ENCODE measurements around the gene TCN2. TPM values are rescaled to one million over a fixed set of nuclear protein-coding genes. Genes with fewer than 3 reads are reported as not detected.

Gene TCN2
- total RNA-seq, 1 donor from 2014 or later: 33.9 TPM

DNA sequence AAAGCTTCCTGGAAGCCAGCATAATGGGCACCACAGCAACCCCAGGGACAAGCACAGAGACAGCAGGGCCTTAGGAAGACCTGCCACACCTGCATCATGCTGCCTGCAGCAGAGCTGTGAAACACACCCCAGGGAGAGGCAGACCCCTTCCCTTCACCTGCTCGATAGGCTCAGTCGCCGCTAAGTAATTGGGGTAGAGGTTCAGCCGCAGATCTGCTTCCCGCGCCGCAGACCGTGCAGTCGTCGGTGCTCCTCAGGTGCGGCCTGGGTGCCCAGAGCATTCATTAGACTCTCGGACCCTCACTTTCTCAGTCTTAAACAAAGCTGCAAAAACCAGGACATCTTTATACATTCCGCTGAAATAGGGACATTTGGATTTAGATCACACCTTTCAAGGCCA lies 57.8 kb downstream of the TCN2 start:
- H3K4me2 ChIP-seq: no peak overlapping the region
- Mint-ChIP-seq H3K27ac (no peak overlapping the region), H3K9me3 (no peaks in the 10 kb centered on the region), H3K4me3 (no peak overlapping the region), H3K27me3 (ENCODE audit: insufficient read depth, low read depth) (peaks cover 2% of the 10 kb centered on the region), H3K36me3 (peaks cover 14% of the 10 kb centered on the region), H3K4me1 (peaks cover 13% of the 10 kb centered on the region)
- no peaks in the 10 kb centered on the region for H3K79me2 ChIP-seq (ENCODE audit: low read depth)
- H2AFZ ChIP-seq (replicated peaks): no peak overlapping the region
- no peak overlapping the region for H3K9ac ChIP-seq
- peaks cover 11% of the 10 kb centered on the region for H3K4me1 ChIP-seq
- no peaks in the 10 kb centered on the region for H3K36me3 ChIP-seq
- no peaks in the 10 kb centered on the region for H3K9me3 ChIP-seq (ENCODE audit: low read depth)
- TF ChIP-seq, protein P1, sequence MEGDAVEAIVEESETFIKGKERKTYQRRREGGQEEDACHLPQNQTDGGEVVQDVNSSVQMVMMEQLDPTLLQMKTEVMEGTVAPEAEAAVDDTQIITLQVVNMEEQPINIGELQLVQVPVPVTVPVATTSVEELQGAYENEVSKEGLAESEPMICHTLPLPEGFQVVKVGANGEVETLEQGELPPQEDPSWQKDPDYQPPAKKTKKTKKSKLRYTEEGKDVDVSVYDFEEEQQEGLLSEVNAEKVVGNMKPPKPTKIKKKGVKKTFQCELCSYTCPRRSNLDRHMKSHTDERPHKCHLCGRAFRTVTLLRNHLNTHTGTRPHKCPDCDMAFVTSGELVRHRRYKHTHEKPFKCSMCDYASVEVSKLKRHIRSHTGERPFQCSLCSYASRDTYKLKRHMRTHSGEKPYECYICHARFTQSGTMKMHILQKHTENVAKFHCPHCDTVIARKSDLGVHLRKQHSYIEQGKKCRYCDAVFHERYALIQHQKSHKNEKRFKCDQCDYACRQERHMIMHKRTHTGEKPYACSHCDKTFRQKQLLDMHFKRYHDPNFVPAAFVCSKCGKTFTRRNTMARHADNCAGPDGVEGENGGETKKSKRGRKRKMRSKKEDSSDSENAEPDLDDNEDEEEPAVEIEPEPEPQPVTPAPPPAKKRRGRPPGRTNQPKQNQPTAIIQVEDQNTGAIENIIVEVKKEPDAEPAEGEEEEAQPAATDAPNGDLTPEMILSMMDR (IDR thresholded peaks at IDR 0.05): no peak
- TF ChIP-seq EZH2phosphoT487 (IDR thresholded peaks at IDR 0.05) (no peak), EZH2 (IDR thresholded peaks at IDR 0.05) (no peak)
- no peak overlapping the region for H3K27ac ChIP-seq
- DNase-seq (ENCODE audit: low spot score): no peak
- no peaks in the 10 kb centered on the region for H4K20me1 ChIP-seq (ENCODE audit: low read depth)
- peaks cover 14% of the 10 kb centered on the region for H3F3A ChIP-seq (ENCODE audit: low read depth)
- no peak overlapping the region for H3K4me3 ChIP-seq
- H3K27me3 ChIP-seq: peaks cover 28% of the 10 kb centered on the region

DNA sequence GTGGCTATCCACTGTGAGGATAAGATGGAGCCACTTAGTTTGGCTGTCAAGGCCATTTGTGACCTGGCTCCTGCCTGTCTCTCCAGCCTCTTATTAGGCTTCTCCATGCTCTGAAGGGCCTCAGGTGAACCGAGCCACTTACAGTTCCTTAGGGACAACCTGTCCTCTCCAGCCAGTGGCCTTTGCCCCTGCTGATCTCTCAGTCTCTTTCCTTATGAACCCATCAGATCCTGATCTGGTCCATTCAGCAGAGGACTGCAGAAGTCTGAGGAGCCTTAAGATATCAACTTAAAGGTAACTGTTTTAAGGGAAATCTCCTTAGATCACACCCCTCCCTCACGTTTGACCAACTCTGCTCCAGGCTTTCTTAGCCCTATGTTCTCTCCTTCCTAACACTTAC lies 58.3 kb downstream of the TCN2 start:
- no peaks in the 10 kb centered on the region for H3K79me2 ChIP-seq (ENCODE audit: low read depth)
- peaks cover 11% of the 10 kb centered on the region for H3K4me1 ChIP-seq
- no peaks in the 10 kb centered on the region for H3K9me3 ChIP-seq (ENCODE audit: low read depth)
- H3K4me2 ChIP-seq: no peak overlapping the region
- peaks cover 13% of the 10 kb centered on the region for H3K4me1 Mint-ChIP-seq
- H3K36me3 Mint-ChIP-seq: peaks cover 14% of the 10 kb centered on the region
- peak overlapping the region; percentile 7 for H3K4me3 Mint-ChIP-seq
- no peak overlapping the region for H3K4me3 ChIP-seq
- peaks cover 4% of the 10 kb centered on the region for H3K27me3 Mint-ChIP-seq (ENCODE audit: insufficient read depth, low read depth)
- peaks cover 14% of the 10 kb centered on the region for H3F3A ChIP-seq (ENCODE audit: low read depth)
- DNase-seq (ENCODE audit: low spot score): no peak
- peaks cover 31% of the 10 kb centered on the region for H3K27me3 ChIP-seq
- H3K27ac ChIP-seq: no peak overlapping the region
- no peak overlapping the region for H2AFZ ChIP-seq (replicated peaks)
- H3K36me3 ChIP-seq: no peaks in the 10 kb centered on the region
- no peak overlapping the region for H3K27ac Mint-ChIP-seq
- H4K20me1 ChIP-seq (ENCODE audit: low read depth): no peaks in the 10 kb centered on the region
- H3K9ac ChIP-seq: no peak overlapping the region
- H3K9me3 Mint-ChIP-seq: no peaks in the 10 kb centered on the region
- TF ChIP-seq EZH2 (IDR thresholded peaks at IDR 0.05) (no peak), EZH2phosphoT487 (IDR thresholded peaks at IDR 0.05) (no peak)
- TF ChIP-seq, protein P1 (IDR thresholded peaks at IDR 0.05): no peak

DNA sequence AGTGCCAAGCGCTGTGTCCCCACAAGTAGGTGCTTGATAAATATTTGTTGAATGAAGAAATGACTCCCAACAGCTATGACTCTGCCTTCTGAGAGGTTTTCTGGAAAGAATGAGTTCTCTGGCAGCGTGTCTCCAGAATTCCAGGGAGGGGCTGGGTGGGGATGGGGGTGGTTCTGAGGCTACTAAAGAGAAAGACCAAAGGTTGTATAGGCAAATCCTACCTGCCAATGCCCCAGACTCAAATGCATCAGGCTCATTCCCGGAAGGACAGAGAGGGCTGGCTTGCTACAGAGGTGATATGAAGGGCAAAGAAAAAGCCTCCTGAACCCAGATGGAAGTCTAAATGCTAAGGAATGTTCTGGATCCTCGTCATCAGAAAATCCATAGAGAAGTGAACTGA lies 58.8 kb downstream of the TCN2 start:
- TF ChIP-seq EZH2 (IDR thresholded peaks at IDR 0.05) (no peak), EZH2phosphoT487 (IDR thresholded peaks at IDR 0.05) (no peak)
- TF ChIP-seq, protein P1 (IDR thresholded peaks at IDR 0.05): no peak
- H3K27ac ChIP-seq: no peak overlapping the region

More for the DNA sequence above, 58.8 kb downstream of the TCN2 start:
- peaks cover 5% of the 10 kb centered on the region for H3K27me3 Mint-ChIP-seq (ENCODE audit: insufficient read depth, low read depth)
- Histone ChIP-seq H3K36me3 (no peaks in the 10 kb centered on the region), H3K79me2 (ENCODE audit: low read depth) (no peaks in the 10 kb centered on the region), H3K9ac (no peak overlapping the region), H3K4me2 (no peak overlapping the region), H4K20me1 (ENCODE audit: low read depth) (no peaks in the 10 kb centered on the region), H3K4me3 (no peak overlapping the region), H3F3A (ENCODE audit: low read depth) (peaks cover 14% of the 10 kb centered on the region), H3K4me1 (peaks cover 11% of the 10 kb centered on the region), H3K27me3 (peaks cover 35% of the 10 kb centered on the region), H3K9me3 (ENCODE audit: low read depth) (no peaks in the 10 kb centered on the region), H2AFZ (replicated peaks) (no peak overlapping the region)
- peaks cover 11% of the 10 kb centered on the region for H3K36me3 Mint-ChIP-seq
- no peaks in the 10 kb centered on the region for H3K9me3 Mint-ChIP-seq
- peaks cover 13% of the 10 kb centered on the region for H3K4me1 Mint-ChIP-seq
- H3K27ac Mint-ChIP-seq: no peak overlapping the region
- no peak for DNase-seq (ENCODE audit: low spot score)
- peak overlapping the region; percentile 72 for H3K4me3 Mint-ChIP-seq

All from neural progenitor cell (in vitro differentiated cells).